ENCODE data around the gene SIN3A. TPM values are rescaled to one million over a fixed set of nuclear protein-coding genes. Genes with fewer than 3 reads are reported as not detected.
A peak's percentile ranks its signal among the peaks of the same experiment; 100 is the strongest.

Gene SIN3A
- total and polyA plus RNA-seq, 9 of the 15 experiments (the other 6 are each of a cell fraction or from before 2014, with no cell fraction given) = 11.1 to 70.3 (median 25.3) TPM

GRCh38 chr15:75450307-75451201, 936 bp downstream of the SIN3A start (continued):
- TF ChIP-seq MAZ (CRISPR knock-in tag; conservative IDR thresholded peaks at IDR 0.05 in 1 of 2, IDR thresholded peaks at IDR 0.05 in 1 of 2) = peak; percentile 77 to 88
- TF ChIP-seq HNRNPH1 (optimal IDR thresholded peaks at IDR 0.05; ENCODE audit: low read depth, low read length) = no peak
- no peak for TF ChIP-seq DDX20 (tag; IDR thresholded peaks at IDR 0.05; ENCODE audit: low read depth)
- TF ChIP-seq ZBTB17 (CRISPR knock-in tag; IDR thresholded peaks at IDR 0.05) = 0 out of 2 replicates have a peak, but pooled peaks have one; percentile 17
- no peak for TF ChIP-seq CHCHD3 (CRISPR knock-in tag; IDR thresholded peaks at IDR 0.05)
- TF ChIP-seq MYNN (IDR thresholded peaks at IDR 0.05) = peak; percentile 52; the same call in 1 of the 2 replicates
- no peak for TF ChIP-seq MYNN (CRISPR knock-in tag; IDR thresholded peaks at IDR 0.05)
- no peak for TF ChIP-seq SIX5 (IDR thresholded peaks at IDR 0.05; ENCODE audit: borderline replicate concordance in 1 of 2, insufficient read depth in 1 of 2, low read depth in 1 of 2, low read length in 2 of 2)
- TF ChIP-seq MNT (conservative IDR thresholded peaks at IDR 0.05) = peak; percentile 67 to 89
- TF ChIP-seq PHB2 (IDR thresholded peaks at IDR 0.05; ENCODE audit: low read depth) = peak; percentile 29; the same call in 1 of the 2 replicates
- TF ChIP-seq KDM2B (CRISPR knock-in tag; IDR thresholded peaks at IDR 0.05) = no peak
- TF ChIP-seq NKRF (IDR thresholded peaks at IDR 0.05; ENCODE audit: borderline replicate concordance) = peak; percentile 95
- TF ChIP-seq AFF4 (CRISPR knock-in tag; IDR thresholded peaks at IDR 0.05) = 0 out of 2 replicates have a peak, but pooled peaks have one; percentile 52
- TF ChIP-seq MXI1 (IDR thresholded peaks at IDR 0.05; ENCODE audit: low read depth, low read length) = peak; percentile 32; the same call in 1 of the 2 replicates
- no peak for TF ChIP-seq PHTF2 (CRISPR knock-in tag; IDR thresholded peaks at IDR 0.05)
- TF ChIP-seq UBTF (IDR thresholded peaks at IDR 0.05; ENCODE audit: borderline replicate concordance in 1 of 2, low read depth in 2 of 2, low read length in 2 of 2) = no peak

All from K562 (cell line).